Coronary artery (tissue), 2 donors: Measurements from ENCODE around the gene HOXD12.

Experiments used
- DNase-seq: peaks from one replicate; pipeline ENCODE4 v3.0.0-alpha.2; 2017; ENCODE audit warnings: low spot score
- H3K27ac ChIP-seq, 2 donors: fragments of 200-600 bp; sonication (generic); one replicate each; pipeline ENCODE4 v1.5.1; 2016 to 2019
- H3K4me3 ChIP-seq: fragments of 200-600 bp; sonication (generic); 2 replicates; pipeline ENCODE4 v1.5.1; 2016; ENCODE audit warnings: mild to moderate bottlenecking, moderate library complexity
- CTCF ChIP-seq: fragments of 200-600 bp; sonication (generic); IDR thresholded peaks from one replicate; pipeline ENCODE4 v1.5.1; 2019; ENCODE audit warnings: antibody characterized with exemption

HOXD12 gene

GRCh38 chr2:176149481-176149938 lies 49.9 kb downstream of the HOXD12 start:
- TF ChIP-seq CTCF: no peak
- no peak overlapping the region for H3K27ac ChIP-seq
- no peak for DNase-seq
- no peak overlapping the region for H3K4me3 ChIP-seq

- no peak for TF ChIP-seq CTCF
- no peak overlapping the region for H3K27ac ChIP-seq
- DNase-seq: no peak
- no peak overlapping the region for H3K4me3 ChIP-seq
Measured at GRCh38 chr2:176149939-176150583, 50.5 kb downstream of the HOXD12 start.

GRCh38 chr2:176150584-176151441 lies 51.2 kb downstream of the HOXD12 start:
- H3K27ac ChIP-seq: no peak overlapping the region

GRCh38 chr2:176151442-176152287 lies 52.1 kb downstream of the HOXD12 start, which contains the start of gene HOXD4:
HOXD4 (plus strand) TSS chr2:176151550; CDS start chr2:176151634, 84 bp downstream.
- no peak for DNase-seq
- H3K27ac ChIP-seq: no peak within 1 kb of the TSS
- H3K4me3 ChIP-seq: peak within 1 kb of the TSS; percentile 10
- TF ChIP-seq CTCF: no peak

More at GRCh38 chr2:176150584-176151441, 51.2 kb downstream of the HOXD12 start:
- no peak overlapping the region for H3K4me3 ChIP-seq
- TF ChIP-seq CTCF: no peak
- no peak for DNase-seq
